B cell (primary cell): Measurements from ENCODE around the gene CLCNKA. TPM values are rescaled to one million over a fixed set of nuclear protein-coding genes. Genes with fewer than 3 reads are reported as not detected.

Source experiments
- ATAC-seq: fragments of 200-7000 bp; cut with Tn5 transposase; one replicate; pipeline ENCODE4 v1.10.0; 2021; ENCODE audit warnings: low read depth, mild to moderate bottlenecking, moderate number of reproducible peaks, moderate library complexity
- CTCF ChIA-PET: fragments of 350-600 bp; sonication (Branson Sonifier 250); formaldehyde crosslinking; loops from one replicate; lab custom pipeline; 2021; ENCODE audit warnings: antibody characterized with exemption, inconsistent platforms; lab: Charles Lee
- POLR2A ChIA-PET: fragments of 350-600 bp; sonication (Branson Sonifier 250); formaldehyde crosslinking; loops from one replicate; lab custom pipeline; 2021; ENCODE audit warnings: antibody characterized with exemption; lab: Charles Lee
- DNase-seq: peaks from one replicate; pipeline ENCODE4 v3.0.0; 2013
- H2AFZ ChIP-seq: 2 replicates; pipeline ENCODE4 v1.6.1; 2012; ENCODE audit warnings: mild to moderate bottlenecking, low read depth, low read length; ENCODE audit not compliant: insufficient read depth, poor library complexity, severe bottlenecking
- H3K27ac ChIP-seq, 2 donors: 1 replicate in 1 of 2; 2 replicates in 1 of 2; pipeline ENCODE4 v1.5.1; 2012 to 2013; ENCODE audit warnings: low read length in 2 of 2, mild to moderate bottlenecking in 2 of 2, moderate library complexity in 1 of 2
- H3K27me3 ChIP-seq, 4 experiments: fragments of 200-600 bp in 1 of 4; sonication (generic) in 1 of 4; replicated peaks in 1 of 4; 1 replicate in 2 of 4; 2 replicates in 2 of 4; pipeline versions ENCODE4 v1.6.1 to v1.7.0; 2013 to 2016; ENCODE audit warnings: low read length in 3 of 4, mild to moderate bottlenecking in 2 of 4, mixed read lengths in 1 of 4, moderate library complexity in 1 of 4; ENCODE audit not compliant: insufficient read depth in 4 of 4, control insufficient read depth in 3 of 4; ENCODE audit errors: control extremely low read depth in 1 of 4
- H3K36me3 ChIP-seq, 2 experiments: replicated peaks in 1 of 2; 1 replicate in 1 of 2; 2 replicates in 1 of 2; pipeline versions ENCODE4 v1.6.1 to v1.7.1; 2013; ENCODE audit warnings: low read length in 1 of 2; ENCODE audit not compliant: insufficient read depth in 2 of 2, control insufficient read depth in 1 of 2; ENCODE audit errors: control extremely low read depth in 1 of 2, extremely low read depth in 1 of 2
- H3K4me1 ChIP-seq, 2 donors: fragments of 200-600 bp in 1 of 2; sonication (generic) in 1 of 2; 1 replicate in 1 of 2; 2 replicates in 1 of 2; pipeline versions ENCODE4 v1.5.1 to v1.6.1; 2013 to 2017; ENCODE audit warnings: low read length in 2 of 2; ENCODE audit not compliant: control insufficient read depth in 2 of 2, insufficient read depth in 2 of 2
- H3K4me2 ChIP-seq: replicated peaks from 2 replicates; pipeline ENCODE3; 2012; ENCODE audit warnings: mild to moderate bottlenecking, low read depth, low read length; ENCODE audit not compliant: poor library complexity, severe bottlenecking
- H3K4me3 ChIP-seq, 5 experiments: fragments of 200-600 bp in 1 of 5; sonication (generic) in 1 of 5; 1 replicate in 3 of 5; 2 replicates in 2 of 5; pipeline versions ENCODE4 v1.5.1 to v1.7.0; 2011 to 2016; ENCODE audit warnings: low read length in 4 of 5, mild to moderate bottlenecking in 4 of 5, low read depth in 2 of 5, control low read depth in 1 of 5, moderate library complexity in 1 of 5; ENCODE audit not compliant: insufficient read depth in 1 of 5; ENCODE audit errors: control extremely low read depth in 1 of 5, extremely low read depth in 1 of 5
- H3K79me2 ChIP-seq: fragments of 200-600 bp; sonication (generic); one replicate; pipeline ENCODE4 v1.6.0; 2016; ENCODE audit warnings: low read length; ENCODE audit not compliant: control insufficient read depth, insufficient read depth
- H3K9ac ChIP-seq: fragments of 200-600 bp; sonication (generic); 2 replicates; pipeline ENCODE4 v1.6.1; 2017; ENCODE audit warnings: mild to moderate bottlenecking, low read length, moderate library complexity
- H3K9me3 ChIP-seq, 3 donors: one replicate each; pipeline versions ENCODE4 v1.6.1 to v1.7.1; 2013; ENCODE audit warnings: low read length in 2 of 3; ENCODE audit not compliant: control insufficient read depth in 2 of 3, insufficient read depth in 1 of 3; ENCODE audit errors: control extremely low read depth in 1 of 3
- H4K20me1 ChIP-seq: 2 replicates; pipeline ENCODE4 v1.6.0; 2012; ENCODE audit warnings: mild to moderate bottlenecking, low read length; ENCODE audit not compliant: insufficient read depth, control insufficient read depth, poor library complexity, severe bottlenecking
- H3K27ac Mint-ChIP-seq: one replicate; pipeline ENCODE4 v1.8.0; 2021; ENCODE audit warnings: mixed read lengths
- H3K27me3 Mint-ChIP-seq: one replicate; pipeline ENCODE4 v1.8.0; 2021; ENCODE audit warnings: mixed read lengths
- H3K4me1 Mint-ChIP-seq: one replicate; pipeline ENCODE4 v1.8.0; 2021; ENCODE audit warnings: mixed read lengths
- H3K4me3 Mint-ChIP-seq: one replicate; pipeline ENCODE4 v1.8.0; 2021; ENCODE audit warnings: mixed read lengths
- H3K9me3 Mint-ChIP-seq: one replicate; pipeline ENCODE4 v1.8.0; 2022; ENCODE audit warnings: mixed read lengths; ENCODE audit not compliant: insufficient read depth
- CTCF ChIP-seq: fragments of 200-600 bp; IDR thresholded peaks from one replicate; pipeline ENCODE4 v1.8.0; 2022; ENCODE audit warnings: antibody characterized with exemption, mild to moderate bottlenecking
- EZH2 ChIP-seq: IDR thresholded peaks from 2 replicates; pipeline ENCODE4 v1.6.1; 2012; ENCODE audit warnings: borderline replicate concordance, low read depth, mild to moderate bottlenecking, moderate library complexity, low read length; ENCODE audit not compliant: insufficient read depth, poor library complexity, severe bottlenecking
- WGBS: methylation state at CpG from one replicate; pipeline ENCODE4 v1.1.5; 2013; ENCODE audit warnings: missing lambda C conversion rate; ENCODE audit not compliant: insufficient coverage; 5-methylcytosine and 5-hydroxymethylcytosine counted together
- intact Hi-C: fragments of 100-400 bp; cut with micrococcal nuclease; formaldehyde crosslinking; loops from one replicate; pipeline ENCODE4 v1.10.0; 2022
- polyA plus RNA-seq: library from polyadenylated mRNA; depleted of rRNA; stranded (reverse); fragments of >200 nt; gene quantifications from 2 replicates; pipeline ENCODE4 v1.2.3, GENCODE V29; 2012
- total RNA-seq, 2 donors: library from RNA; stranded (reverse); fragments of 120-200 nt in 1 of 2; gene quantifications; 1 replicate in 1 of 2; 2 replicates in 1 of 2; pipeline versions ENCODE4 v1.2.3 to v1.2.4, GENCODE V29; 2013 to 2022

CLCNKA gene
- total and polyA plus RNA-seq, 2 donors (not counting 1 experiment from before 2014, with no cell fraction given): 0.03 TPM; not detected in 1

- H3K79me2 ChIP-seq: no peaks in the 10 kb centered on the region
- 98% methylated on average over 8 of the region's 11 CpGs for WGBS
- H3K4me3 ChIP-seq: peak overlapping the region in 3 of 5 experiments; percentile 21 to 64 (median 50)
- no peaks in the 10 kb centered on the region for H3K9me3 ChIP-seq
- ChIA-PET POLR2A (interaction anchor here (0.7 kb wide), 1 partner anchor 77 kb away, joined by 4 read pairs; no protein-coding TSS in a partner anchor), CTCF (interaction anchor here (0.8 to 2.9 kb wide), 4 partner anchors 12 to 174 kb away, joined by 3 to 12 read pairs (median 3); no protein-coding TSS in a partner anchor)
- Mint-ChIP-seq H3K27ac (no peak overlapping the region), H3K4me3 (peak overlapping the region; percentile 74), H3K27me3 (no peaks in the 10 kb centered on the region), H3K9me3 (no peaks in the 10 kb centered on the region), H3K4me1 (peaks cover 31% of the 10 kb centered on the region)
- H3K9ac ChIP-seq: peak overlapping the region; percentile 65
- H3K27ac ChIP-seq: no peak overlapping the region
- no peaks in the 10 kb centered on the region for H3K27me3 ChIP-seq
- H2AFZ ChIP-seq: peak overlapping the region; percentile 82
- peak overlapping the region; percentile 94 for H3K4me2 ChIP-seq
- peaks cover 18 to 34% of the 10 kb centered on the region in 2 donors for H3K4me1 ChIP-seq
- no peaks in the 10 kb centered on the region for H4K20me1 ChIP-seq
- H3K36me3 ChIP-seq: no peaks in the 10 kb centered on the region
- intact Hi-C loops: no loop called here
- no peak for DNase-seq
- TF ChIP-seq EZH2 (no peak), CTCF (no peak)
- ATAC-seq: no peak
Observed at GRCh38 chr1:16011936-16012589, 9.8 kb upstream of the CLCNKA start.

- no peaks in the 10 kb centered on the region for H3K9me3 Mint-ChIP-seq
- Histone ChIP-seq H3K9me3 (no peaks in the 10 kb centered on the region), H2AFZ (peak overlapping the region; percentile 82), H4K20me1 (no peaks in the 10 kb centered on the region), H3K79me2 (no peaks in the 10 kb centered on the region), H3K27ac (peak overlapping the region in 1 of 2 donors; percentile 36), H3K4me2 (peak overlapping the region; percentile 94), H3K36me3 (no peaks in the 10 kb centered on the region), H3K9ac (peak overlapping the region; percentile 65), H3K4me3 (peak overlapping the region in 4 of 5 experiments; percentile 21 to 64 (median 52)), H3K27me3 (no peaks in the 10 kb centered on the region), H3K4me1 (peaks cover 18 to 32% of the 10 kb centered on the region in 2 donors)
- WGBS: 3% methylated on average over 22 of the region's 36 CpGs
- no peaks in the 10 kb centered on the region for H3K27me3 Mint-ChIP-seq
- TF ChIP-seq EZH2 (no peak), CTCF (no peak)
- peak overlapping the region; percentile 74 for H3K4me3 Mint-ChIP-seq
- CTCF ChIA-PET: interaction anchor here (1.1 kb wide), 1 partner anchor 43 kb away, joined by 3 read pairs; no protein-coding TSS in a partner anchor
- POLR2A ChIA-PET: no interaction called here
- ATAC-seq: peak; percentile 32
- H3K4me1 Mint-ChIP-seq: peaks cover 28% of the 10 kb centered on the region
- peak overlapping the region; percentile 26 for H3K27ac Mint-ChIP-seq
- DNase-seq: peak; percentile 58
- intact Hi-C loops: no loop called here
Observed at GRCh38 chr1:16012590-16013219, 9.1 kb upstream of the CLCNKA start.
